ENCODE data around the gene ANAPC13. TPM values are rescaled to one million over a fixed set of nuclear protein-coding genes. Genes with fewer than 3 reads are reported as not detected.

The ANAPC13 gene
- total and polyA plus RNA-seq, 10 of the 15 experiments (the other 5 are each of a cell fraction or from before 2014, with no cell fraction given), result 34.9 to 139 (median 83.0) TPM

- BruUV-seq (replicated peaks), result no TSS peak
- WGBS (ENCODE audit: insufficient coverage, insufficient replicate concordance, low lambda C conversion rate, missing lambda C conversion rate), result 57% methylated on average over 1 of the region's 1 CpG
- no peaks in the 10 kb centered on the region for H3K27me3 ChIP-seq (replicated peaks in 1 of 2; ENCODE audit: control insufficient read depth in 2 of 2, insufficient read depth in 2 of 2, low read length in 1 of 2)
- SMC1A ChIA-PET (ENCODE audit: uncharacterized antibody, unreplicated experiment), result no interaction called here
- POLR2A ChIA-PET, result no interaction called here
- ATAC-seq, result no peak
- FAIRE-seq, result no peak
- H4K20me1 ChIP-seq (ENCODE audit: control insufficient read depth, insufficient read depth), result no peaks in the 10 kb centered on the region
- no peaks in the 10 kb centered on the region for H3K4me1 ChIP-seq (ENCODE audit: control insufficient read depth, insufficient read depth, low read length)
- no peak overlapping the region for H3K4me2 ChIP-seq (ENCODE audit: control insufficient read depth, insufficient read depth)
- H2AFZ ChIP-seq (ENCODE audit: control insufficient read depth, low read depth, low read length), result no peak overlapping the region
- in situ Hi-C loops (cut with MboI) (no loop called here), intact Hi-C loops (cut with micrococcal nuclease; ENCODE audit: unreplicated experiment) (no loop called here)
- no peak overlapping the region for H3K9ac ChIP-seq (ENCODE audit: control insufficient read depth, insufficient read depth, low read length)
- no peak for TF ChIP-seq BACH1 (IDR thresholded peaks at IDR 0.05; ENCODE audit: borderline replicate concordance)
- no peak for TF ChIP-seq RCOR1 (conservative IDR thresholded peaks at IDR 0.05; ENCODE audit: low read depth, low read length)
- no peak for DNase-seq (ENCODE audit: low read depth, low spot score)
- H3K27ac ChIP-seq (ENCODE audit: control insufficient read depth, insufficient read depth), result no peak overlapping the region
- CTCF ChIA-PET, result interaction anchor here (1.1 kb wide), 1 partner anchor 9 kb away, joined by 3 read pairs; no protein-coding TSS in a partner anchor
- no peaks in the 10 kb centered on the region for H3K9me3 ChIP-seq (replicated peaks; ENCODE audit: control insufficient read depth, insufficient read depth, low read length)
- H3K36me3 ChIP-seq (ENCODE audit: control insufficient read depth in 2 of 2, insufficient read depth in 2 of 2, low read length in 1 of 2), result peaks cover 2 to 6% of the 10 kb centered on the region in 2 experiments; a peak in 3 of 4 replicates
- no peaks in the 10 kb centered on the region for H3K79me2 ChIP-seq (ENCODE audit: control insufficient read depth, insufficient read depth, low read length)
- RAD21 ChIA-PET (ENCODE audit: unreplicated experiment), result interaction anchor here (0.5 kb wide), 1 partner anchor 305 kb away, joined by 3 read pairs; no protein-coding TSS in a partner anchor
- H3K4me3 ChIP-seq, result no peak overlapping the region
Observed at GRCh38 chr3:134533493-134533892, 47.7 kb upstream of the ANAPC13 start.

- no peaks in the 10 kb centered on the region for H4K20me1 ChIP-seq (ENCODE audit: control insufficient read depth, insufficient read depth)
- 0 out of 2 replicates have a peak, but pooled peaks cover 1% of the 10 kb centered on the region for H3K79me2 ChIP-seq (ENCODE audit: control insufficient read depth, insufficient read depth, low read length)
- H2AFZ ChIP-seq (ENCODE audit: control insufficient read depth, low read depth, low read length), result no peak overlapping the region
- H3K36me3 ChIP-seq (ENCODE audit: control insufficient read depth in 2 of 2, insufficient read depth in 2 of 2, low read length in 1 of 2), result no peaks in the 10 kb centered on the region; a peak in 1 of 4 replicates
- H3K27me3 ChIP-seq (replicated peaks in 1 of 2; ENCODE audit: control insufficient read depth in 2 of 2, insufficient read depth in 2 of 2, low read length in 1 of 2), result no peaks in the 10 kb centered on the region
- ChIA-PET POLR2A (no interaction called here), RAD21 (ENCODE audit: unreplicated experiment) (no interaction called here), CTCF (no interaction called here), SMC1A (ENCODE audit: uncharacterized antibody, unreplicated experiment) (no interaction called here)
- no peak overlapping the region for H3K4me2 ChIP-seq (ENCODE audit: control insufficient read depth, insufficient read depth)
- BruUV-seq (replicated peaks), result no TSS peak
- H3K4me3 ChIP-seq, result no peak overlapping the region
- H3K4me1 ChIP-seq (ENCODE audit: control insufficient read depth, insufficient read depth, low read length), result no peaks in the 10 kb centered on the region
- no peak overlapping the region for H3K9ac ChIP-seq (ENCODE audit: control insufficient read depth, insufficient read depth, low read length)
- FAIRE-seq, result no peak
- no peak for TF ChIP-seq KLF5 (IDR thresholded peaks at IDR 0.05; ENCODE audit: partially characterized antibody)
- ATAC-seq, result no peak
- in situ Hi-C loops (cut with MboI), result no loop called here
- intact Hi-C loops (cut with micrococcal nuclease; ENCODE audit: unreplicated experiment), result no loop called here
- DNase-seq (ENCODE audit: low read depth, low spot score), result no peak
- H3K27ac ChIP-seq (ENCODE audit: control insufficient read depth, insufficient read depth), result no peak overlapping the region
- peaks cover 5% of the 10 kb centered on the region; the same call in 2 of the 3 replicates for H3K9me3 ChIP-seq (replicated peaks; ENCODE audit: control insufficient read depth, insufficient read depth, low read length)
- 94% methylated on average over 7 of the region's 7 CpGs for WGBS (ENCODE audit: insufficient coverage, insufficient replicate concordance, low lambda C conversion rate, missing lambda C conversion rate)
Observed at GRCh38 chr3:134527538-134528186, 41.9 kb upstream of the ANAPC13 start.
